Measurements from ENCODE around the gene ASAP2. TPM values are rescaled to one million over a fixed set of nuclear protein-coding genes. Genes with fewer than 3 reads are reported as not detected.

The ASAP2 gene
- polyA plus RNA-seq, 3 donors = 0.08 to 1.1 (median 0.20) TPM

DNA sequence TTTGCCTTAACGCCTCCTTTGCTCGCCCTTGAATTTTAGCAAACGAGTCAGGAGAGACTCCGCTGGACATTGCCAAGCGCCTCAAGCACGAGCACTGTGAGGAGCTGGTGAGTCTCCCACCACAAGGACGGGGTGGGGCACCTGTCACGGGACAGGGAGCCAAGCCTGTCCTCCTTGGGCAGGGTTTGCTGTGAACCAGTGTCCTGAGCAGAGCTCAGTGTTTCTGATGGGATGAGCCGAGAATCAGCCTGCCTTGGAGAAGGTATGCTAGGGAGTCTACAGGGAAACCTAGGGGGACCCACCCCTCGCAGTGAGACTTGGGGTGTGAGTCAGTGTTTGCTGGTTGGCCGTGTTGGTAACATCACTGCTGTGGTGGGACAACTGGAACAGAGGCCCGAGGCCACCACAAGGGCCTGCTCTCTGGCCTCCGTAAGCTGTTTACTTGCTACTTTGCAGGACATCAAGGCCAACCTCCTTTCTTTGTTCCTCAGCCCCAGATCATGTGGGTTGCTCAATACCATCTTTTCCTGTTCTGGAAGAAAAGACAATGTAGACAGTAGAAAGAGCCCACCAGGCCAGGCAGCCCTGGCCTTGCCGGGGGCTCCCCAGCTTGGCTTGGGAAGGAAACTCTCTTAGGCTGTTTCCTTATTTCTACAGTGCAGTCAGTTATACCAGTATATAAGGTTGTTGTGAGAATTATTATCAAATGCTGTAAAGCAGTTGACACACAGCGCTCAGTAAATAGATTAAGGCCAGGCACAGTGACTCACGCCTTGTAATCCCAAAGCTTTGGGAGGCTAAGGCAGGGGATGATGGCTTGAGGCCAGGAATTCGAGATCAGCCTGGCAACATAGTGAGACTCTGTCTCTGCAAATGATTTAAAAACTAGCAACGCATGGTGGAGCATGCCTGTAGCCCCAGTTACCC lies 174.4 kb downstream of the ASAP2 start:
- H3K27me3 ChIP-seq (ENCODE audit: control insufficient read depth in 2 of 2, insufficient read depth in 2 of 2, low read length in 2 of 2) = no peaks in the 10 kb centered on the region
- H3K9ac ChIP-seq (ENCODE audit: insufficient read depth, low read length, poor library complexity, severe bottlenecking) = no peak overlapping the region
- H4K20me1 ChIP-seq (ENCODE audit: insufficient read depth, low read length) = no peaks in the 10 kb centered on the region
- H3K79me2 ChIP-seq (ENCODE audit: insufficient read depth, low read length) = no peaks in the 10 kb centered on the region
- H3K4me2 ChIP-seq (replicated peaks; ENCODE audit: extremely low read depth, low read length, poor library complexity, severe bottlenecking) = no peak overlapping the region
- peaks cover 0 to 2% (median 0%) of the 10 kb centered on the region in 3 donors for H3K27me3 Mint-ChIP-seq (ENCODE audit: low read depth in 3 of 3)
- peak overlapping the region in 1 of 7 donors; percentile 19 for H3K27ac Mint-ChIP-seq
- H2AFZ ChIP-seq (ENCODE audit: insufficient read depth, low read depth, low read length, poor library complexity, severe bottlenecking) = no peak overlapping the region
- no peak for DNase-seq
- TF ChIP-seq, protein P1, sequence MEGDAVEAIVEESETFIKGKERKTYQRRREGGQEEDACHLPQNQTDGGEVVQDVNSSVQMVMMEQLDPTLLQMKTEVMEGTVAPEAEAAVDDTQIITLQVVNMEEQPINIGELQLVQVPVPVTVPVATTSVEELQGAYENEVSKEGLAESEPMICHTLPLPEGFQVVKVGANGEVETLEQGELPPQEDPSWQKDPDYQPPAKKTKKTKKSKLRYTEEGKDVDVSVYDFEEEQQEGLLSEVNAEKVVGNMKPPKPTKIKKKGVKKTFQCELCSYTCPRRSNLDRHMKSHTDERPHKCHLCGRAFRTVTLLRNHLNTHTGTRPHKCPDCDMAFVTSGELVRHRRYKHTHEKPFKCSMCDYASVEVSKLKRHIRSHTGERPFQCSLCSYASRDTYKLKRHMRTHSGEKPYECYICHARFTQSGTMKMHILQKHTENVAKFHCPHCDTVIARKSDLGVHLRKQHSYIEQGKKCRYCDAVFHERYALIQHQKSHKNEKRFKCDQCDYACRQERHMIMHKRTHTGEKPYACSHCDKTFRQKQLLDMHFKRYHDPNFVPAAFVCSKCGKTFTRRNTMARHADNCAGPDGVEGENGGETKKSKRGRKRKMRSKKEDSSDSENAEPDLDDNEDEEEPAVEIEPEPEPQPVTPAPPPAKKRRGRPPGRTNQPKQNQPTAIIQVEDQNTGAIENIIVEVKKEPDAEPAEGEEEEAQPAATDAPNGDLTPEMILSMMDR (IDR thresholded peaks at IDR 0.05) = no peak
- intact Hi-C loops (cut with micrococcal nuclease) = no loop called here
- H3K27ac ChIP-seq (ENCODE audit: low read depth in 1 of 2, low read length in 2 of 2) = no peak overlapping the region
- H3K4me1 Mint-ChIP-seq = peaks cover 5% of the 10 kb centered on the region
- H3K4me3 ChIP-seq (replicated peaks in 1 of 3; ENCODE audit: low read depth in 2 of 3, low read length in 3 of 3) = no peak overlapping the region
- no peaks in the 10 kb centered on the region for H3K9me3 Mint-ChIP-seq
- peaks cover 0 to 2% of the 10 kb centered on the region in 2 donors for H3K4me1 ChIP-seq (ENCODE audit: control insufficient read depth in 1 of 2, insufficient read depth in 2 of 2, low read length in 2 of 2)
- no peaks in the 10 kb centered on the region for H3K36me3 ChIP-seq (replicated peaks in 1 of 2; ENCODE audit: control insufficient read depth in 1 of 2, insufficient read depth in 2 of 2, low read length in 2 of 2)
- H3K4me3 Mint-ChIP-seq = no peak overlapping the region
- H3K9me3 ChIP-seq (replicated peaks in 1 of 2; ENCODE audit: control insufficient read depth in 1 of 2, insufficient read depth in 1 of 2, low read length in 2 of 2) = no peaks in the 10 kb centered on the region
- H3K36me3 Mint-ChIP-seq = peaks cover 0 to 6% of the 10 kb centered on the region in 2 donors
- 84% methylated on average over 16 of the region's 18 CpGs for WGBS (ENCODE audit: insufficient coverage)

DNA sequence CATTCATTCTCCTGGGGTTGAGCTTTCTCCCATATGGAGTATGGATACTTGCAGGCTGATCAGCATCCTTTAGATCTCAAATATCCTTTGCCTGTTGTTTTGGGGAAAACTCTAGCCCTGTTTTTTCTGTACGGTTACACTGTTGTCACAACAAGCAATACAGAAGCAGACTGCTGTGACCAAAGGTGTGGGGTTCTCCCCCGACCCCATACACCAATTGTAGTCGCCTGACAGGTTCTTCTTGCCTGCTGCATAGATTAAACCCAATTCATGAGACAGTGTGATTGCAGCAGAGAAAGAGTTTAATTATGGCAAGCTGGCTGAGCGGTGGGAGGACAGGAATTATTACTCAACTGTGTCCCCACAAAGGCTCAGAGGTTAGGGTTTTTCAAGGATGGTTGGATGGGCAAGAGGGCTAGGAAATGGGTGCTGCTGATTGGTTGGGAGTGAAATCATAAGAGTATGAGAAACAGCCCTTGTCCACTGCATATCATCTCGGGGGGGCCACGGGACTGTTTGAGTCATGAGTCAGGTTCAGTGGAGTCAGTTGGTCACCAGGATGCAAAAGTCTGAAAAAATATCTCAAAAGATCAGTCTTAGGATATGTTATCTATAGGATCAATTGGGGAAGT lies 176.1 kb downstream of the ASAP2 start:
- Histone ChIP-seq H3K4me2 (replicated peaks; ENCODE audit: extremely low read depth, low read length, poor library complexity, severe bottlenecking) (no peak overlapping the region), H4K20me1 (ENCODE audit: insufficient read depth, low read length) (no peaks in the 10 kb centered on the region), H3K27me3 (ENCODE audit: control insufficient read depth in 2 of 2, insufficient read depth in 2 of 2, low read length in 2 of 2) (no peaks in the 10 kb centered on the region), H3K27ac (ENCODE audit: low read depth in 1 of 2, low read length in 2 of 2) (no peak overlapping the region), H3K4me3 (replicated peaks in 1 of 3; ENCODE audit: low read depth in 2 of 3, low read length in 3 of 3) (no peak overlapping the region), H3K36me3 (replicated peaks in 1 of 2; ENCODE audit: control insufficient read depth in 1 of 2, insufficient read depth in 2 of 2, low read length in 2 of 2) (no peaks in the 10 kb centered on the region), H3K9me3 (replicated peaks in 1 of 2; ENCODE audit: control insufficient read depth in 1 of 2, insufficient read depth in 1 of 2, low read length in 2 of 2) (no peaks in the 10 kb centered on the region), H3K79me2 (ENCODE audit: insufficient read depth, low read length) (no peaks in the 10 kb centered on the region), H3K4me1 (ENCODE audit: control insufficient read depth in 1 of 2, insufficient read depth in 2 of 2, low read length in 2 of 2) (peaks cover 0 to 2% of the 10 kb centered on the region in 2 donors), H3K9ac (ENCODE audit: insufficient read depth, low read length, poor library complexity, severe bottlenecking) (no peak overlapping the region), H2AFZ (ENCODE audit: insufficient read depth, low read depth, low read length, poor library complexity, severe bottlenecking) (no peak overlapping the region)
- no peak overlapping the region for H3K27ac Mint-ChIP-seq
- intact Hi-C loops (cut with micrococcal nuclease) = no loop called here
- no peak for DNase-seq
- peaks cover 5% of the 10 kb centered on the region for H3K4me1 Mint-ChIP-seq
- H3K9me3 Mint-ChIP-seq = peaks cover 0 to 11% (median 2%) of the 10 kb centered on the region in 7 donors
- 91% methylated on average over 5 of the region's 6 CpGs for WGBS (ENCODE audit: insufficient coverage)
- H3K36me3 Mint-ChIP-seq = peaks cover 0 to 7% of the 10 kb centered on the region in 2 donors
- TF ChIP-seq, protein P1 (IDR thresholded peaks at IDR 0.05) = no peak
- H3K4me3 Mint-ChIP-seq = no peak overlapping the region
- peaks cover 0 to 2% (median 0%) of the 10 kb centered on the region in 3 donors for H3K27me3 Mint-ChIP-seq (ENCODE audit: low read depth in 3 of 3)

All from CD14-positive monocyte (primary cell).